Suprapubic skin (tissue), 4 donors: ENCODE results near the gene MRPL1.

ENCODE experiments used
- POLR2A ChIP-seq, 2 donors: fragments of 450-650 bp; IDR thresholded peaks; one replicate each; pipeline ENCODE4 v1.6.1; 2017; ENCODE audit warnings: antibody characterized with exemption in 2 of 2, mild to moderate bottlenecking in 2 of 2, moderate library complexity in 2 of 2
- POLR2AphosphoS5 ChIP-seq, 3 donors: sonication (generic); formaldehyde crosslinking; IDR thresholded peaks; one replicate each; pipeline ENCODE4 v1.6.1; 2017; ENCODE audit warnings: antibody characterized with exemption in 3 of 3
- TF ChIP-seq, protein P1 (sequence below), 2 donors: fragments of 200-600 bp in 1 of 2; fragments of 450-650 bp in 1 of 2; sonication (generic) in 1 of 2; IDR thresholded peaks; one replicate each; pipeline ENCODE4 v1.5.1; 2016 to 2019; ENCODE audit warnings: antibody characterized with exemption in 2 of 2, mild to moderate bottlenecking in 1 of 2, moderate library complexity in 1 of 2

DNA sequence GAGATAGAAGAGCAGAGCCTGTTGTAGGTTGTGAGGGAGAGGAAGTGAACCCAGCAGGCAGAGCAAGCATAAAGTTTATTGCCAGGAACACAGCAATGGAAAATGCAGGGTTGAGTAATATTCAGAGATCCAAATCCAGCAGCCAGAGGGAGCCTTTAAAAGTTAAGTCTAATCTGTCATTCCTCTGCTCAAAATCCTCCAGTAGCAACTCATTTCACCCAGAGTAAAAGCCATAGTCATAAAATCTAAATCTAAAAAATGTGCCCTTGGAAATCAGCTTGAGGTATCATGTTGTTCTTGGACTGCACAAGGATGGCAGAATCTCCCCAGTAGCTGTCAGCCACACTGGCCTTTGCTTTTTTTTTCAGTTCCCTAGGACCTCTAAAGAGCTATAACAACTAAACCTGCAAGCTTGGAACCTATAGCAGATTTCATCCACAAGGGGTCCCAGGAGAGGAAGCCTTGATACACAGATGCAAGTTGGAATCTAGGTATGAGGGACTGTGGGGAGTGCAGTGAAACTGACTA lies 131.6 kb downstream of the MRPL1 start:
- TF ChIP-seq, protein P1, sequence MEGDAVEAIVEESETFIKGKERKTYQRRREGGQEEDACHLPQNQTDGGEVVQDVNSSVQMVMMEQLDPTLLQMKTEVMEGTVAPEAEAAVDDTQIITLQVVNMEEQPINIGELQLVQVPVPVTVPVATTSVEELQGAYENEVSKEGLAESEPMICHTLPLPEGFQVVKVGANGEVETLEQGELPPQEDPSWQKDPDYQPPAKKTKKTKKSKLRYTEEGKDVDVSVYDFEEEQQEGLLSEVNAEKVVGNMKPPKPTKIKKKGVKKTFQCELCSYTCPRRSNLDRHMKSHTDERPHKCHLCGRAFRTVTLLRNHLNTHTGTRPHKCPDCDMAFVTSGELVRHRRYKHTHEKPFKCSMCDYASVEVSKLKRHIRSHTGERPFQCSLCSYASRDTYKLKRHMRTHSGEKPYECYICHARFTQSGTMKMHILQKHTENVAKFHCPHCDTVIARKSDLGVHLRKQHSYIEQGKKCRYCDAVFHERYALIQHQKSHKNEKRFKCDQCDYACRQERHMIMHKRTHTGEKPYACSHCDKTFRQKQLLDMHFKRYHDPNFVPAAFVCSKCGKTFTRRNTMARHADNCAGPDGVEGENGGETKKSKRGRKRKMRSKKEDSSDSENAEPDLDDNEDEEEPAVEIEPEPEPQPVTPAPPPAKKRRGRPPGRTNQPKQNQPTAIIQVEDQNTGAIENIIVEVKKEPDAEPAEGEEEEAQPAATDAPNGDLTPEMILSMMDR (IDR thresholded peaks at IDR 0.05): peak in 1 of 2 donors; percentile 25
- no peak for TF ChIP-seq POLR2A (IDR thresholded peaks at IDR 0.05)
- TF ChIP-seq POLR2AphosphoS5 (IDR thresholded peaks at IDR 0.05): no peak
